ENCODE results near the gene LTBP1.

- TF ChIP-seq HOXA7 (CRISPR knock-in tag; IDR thresholded peaks at IDR 0.05) = no peak
- no peak for TF ChIP-seq NR3C1 (IDR thresholded peaks at IDR 0.05)
- TF ChIP-seq CHD4 (IDR thresholded peaks at IDR 0.05; ENCODE audit: borderline replicate concordance) = no peak
- TF ChIP-seq, protein P1, sequence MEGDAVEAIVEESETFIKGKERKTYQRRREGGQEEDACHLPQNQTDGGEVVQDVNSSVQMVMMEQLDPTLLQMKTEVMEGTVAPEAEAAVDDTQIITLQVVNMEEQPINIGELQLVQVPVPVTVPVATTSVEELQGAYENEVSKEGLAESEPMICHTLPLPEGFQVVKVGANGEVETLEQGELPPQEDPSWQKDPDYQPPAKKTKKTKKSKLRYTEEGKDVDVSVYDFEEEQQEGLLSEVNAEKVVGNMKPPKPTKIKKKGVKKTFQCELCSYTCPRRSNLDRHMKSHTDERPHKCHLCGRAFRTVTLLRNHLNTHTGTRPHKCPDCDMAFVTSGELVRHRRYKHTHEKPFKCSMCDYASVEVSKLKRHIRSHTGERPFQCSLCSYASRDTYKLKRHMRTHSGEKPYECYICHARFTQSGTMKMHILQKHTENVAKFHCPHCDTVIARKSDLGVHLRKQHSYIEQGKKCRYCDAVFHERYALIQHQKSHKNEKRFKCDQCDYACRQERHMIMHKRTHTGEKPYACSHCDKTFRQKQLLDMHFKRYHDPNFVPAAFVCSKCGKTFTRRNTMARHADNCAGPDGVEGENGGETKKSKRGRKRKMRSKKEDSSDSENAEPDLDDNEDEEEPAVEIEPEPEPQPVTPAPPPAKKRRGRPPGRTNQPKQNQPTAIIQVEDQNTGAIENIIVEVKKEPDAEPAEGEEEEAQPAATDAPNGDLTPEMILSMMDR (IDR thresholded peaks at IDR 0.05) = no peak
- no peak for TF ChIP-seq ELK1 (IDR thresholded peaks at IDR 0.05; ENCODE audit: low read depth, low read length)
- no peak for TF ChIP-seq RCOR1 (IDR thresholded peaks at IDR 0.05; ENCODE audit: low read depth, low read length)
- TF ChIP-seq JUN (IDR thresholded peaks at IDR 0.05) = no peak
- no peak for TF ChIP-seq POLR2A (IDR thresholded peaks at IDR 0.05; ENCODE audit: low read length)
- TF ChIP-seq NPAS2 (CRISPR knock-in tag; IDR thresholded peaks at IDR 0.05; ENCODE audit: borderline replicate concordance) = no peak
- TF ChIP-seq EP300 (IDR thresholded peaks at IDR 0.05) = no peak
- no peak for TF ChIP-seq MAX (IDR thresholded peaks at IDR 0.05)
Measured at GRCh38 chr2:32965523-32966171, 18.9 kb downstream of the LTBP1 start.
